Measurements from ENCODE around the gene FAM3D. TPM values are rescaled to one million over a fixed set of nuclear protein-coding genes. Genes with fewer than 3 reads are reported as not detected.
"Not testable (repeated sequence)": the region's sequence is repeated elsewhere in the genome, so short reads cannot be mapped to it uniquely, and the experiment has no call there.

Gene FAM3D, protein sequence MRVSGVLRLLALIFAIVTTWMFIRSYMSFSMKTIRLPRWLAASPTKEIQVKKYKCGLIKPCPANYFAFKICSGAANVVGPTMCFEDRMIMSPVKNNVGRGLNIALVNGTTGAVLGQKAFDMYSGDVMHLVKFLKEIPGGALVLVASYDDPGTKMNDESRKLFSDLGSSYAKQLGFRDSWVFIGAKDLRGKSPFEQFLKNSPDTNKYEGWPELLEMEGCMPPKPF
- total RNA-seq: 0.51 TPM
- long read RNA-seq: 0 reads

GRCh38 chr3:58666683-58667082, at the start of gene FAM3D:
TSS of gene FAM3D (minus strand) at chr3:58666774. CDS start at chr3:58655563, 11,211 bp downstream.
- peak; percentile 79 for DNase-seq (ENCODE audit: low spot score)

- no peak for DNase-seq (ENCODE audit: low spot score)
Measured at GRCh38 chr3:58713715-58714401, 47.3 kb upstream of the FAM3D start.

- no peak for DNase-seq (ENCODE audit: low spot score)
Measured at GRCh38 chr3:58711871-58712270, 45.3 kb upstream of the FAM3D start.

GRCh38 chr3:58708983-58709382, 42.4 kb upstream of the FAM3D start:
- not testable (repeated sequence) for DNase-seq (ENCODE audit: low spot score)

GRCh38 chr3:58708116-58708791, 41.7 kb upstream of the FAM3D start:
- no peak for DNase-seq (ENCODE audit: low spot score)

DNA sequence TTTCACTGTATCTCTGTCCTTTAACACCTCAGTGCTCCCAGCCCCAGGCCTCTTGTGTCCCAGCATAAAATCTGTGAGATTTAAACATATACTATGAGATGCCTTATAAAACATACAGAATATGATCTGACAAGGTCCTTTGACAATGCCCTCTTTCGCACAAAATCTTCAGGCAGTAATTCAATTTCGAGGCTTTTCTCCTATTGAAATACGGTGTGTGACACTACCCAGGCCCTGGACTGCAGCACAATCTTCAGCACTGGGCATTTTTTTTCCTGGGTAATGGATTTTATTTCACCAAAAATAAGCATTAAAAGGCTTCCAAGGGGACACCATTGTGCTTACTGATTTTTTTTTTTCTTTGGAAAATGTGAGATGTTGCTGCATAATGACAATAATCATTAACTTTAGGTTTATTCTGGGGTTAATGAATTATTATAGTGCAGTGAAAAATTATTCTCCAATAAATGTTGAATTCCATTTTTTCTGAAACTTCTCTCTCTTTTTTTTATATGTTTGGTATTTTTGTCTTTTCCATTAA, 40.9 kb upstream of the FAM3D start:
- DNase-seq (ENCODE audit: low spot score): no peak

- DNase-seq (ENCODE audit: low spot score): no peak
Measured at GRCh38 chr3:58706395-58707167, 40.0 kb upstream of the FAM3D start.

DNA sequence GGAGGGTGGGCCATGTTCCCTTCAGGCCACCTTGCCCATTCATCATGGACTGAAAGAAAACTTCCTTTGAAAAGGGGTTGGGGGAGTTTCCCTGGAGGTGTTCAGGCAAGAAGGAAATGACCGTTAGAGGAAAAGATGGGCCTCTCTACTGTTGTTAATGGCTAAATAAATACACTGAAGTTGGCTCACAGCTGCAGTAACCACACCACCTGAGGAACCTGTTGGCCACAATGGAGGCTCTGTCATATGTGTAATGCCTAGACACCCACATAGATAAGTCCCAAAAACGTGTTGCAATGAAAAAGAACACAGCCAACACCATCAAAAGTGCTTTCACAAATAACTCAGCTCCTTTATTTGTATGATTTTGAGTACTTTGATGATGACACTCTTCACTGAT, 38.2 kb upstream of the FAM3D start:
- DNase-seq (ENCODE audit: low spot score): no peak

DNA sequence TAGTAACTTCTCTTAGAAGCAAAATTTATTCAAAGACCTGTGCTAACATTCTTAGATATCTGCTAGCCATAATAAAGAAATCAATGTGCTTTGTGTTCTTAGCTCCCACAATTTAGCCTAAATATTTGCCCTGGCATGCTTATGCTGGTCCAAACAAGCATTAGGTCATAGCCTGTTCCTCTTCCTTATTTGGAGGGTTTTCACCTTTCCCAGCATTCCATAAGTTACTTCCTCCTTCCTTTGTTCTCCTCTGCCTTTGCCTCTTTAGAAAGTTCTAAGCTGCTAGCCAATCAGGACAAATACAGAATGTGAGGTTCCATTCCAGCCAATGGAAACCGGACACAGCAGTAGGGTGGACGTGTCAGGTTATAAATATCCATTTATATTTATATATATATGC, 37.7 kb upstream of the FAM3D start:
- not testable (repeated sequence) for DNase-seq (ENCODE audit: low spot score)

DNA sequence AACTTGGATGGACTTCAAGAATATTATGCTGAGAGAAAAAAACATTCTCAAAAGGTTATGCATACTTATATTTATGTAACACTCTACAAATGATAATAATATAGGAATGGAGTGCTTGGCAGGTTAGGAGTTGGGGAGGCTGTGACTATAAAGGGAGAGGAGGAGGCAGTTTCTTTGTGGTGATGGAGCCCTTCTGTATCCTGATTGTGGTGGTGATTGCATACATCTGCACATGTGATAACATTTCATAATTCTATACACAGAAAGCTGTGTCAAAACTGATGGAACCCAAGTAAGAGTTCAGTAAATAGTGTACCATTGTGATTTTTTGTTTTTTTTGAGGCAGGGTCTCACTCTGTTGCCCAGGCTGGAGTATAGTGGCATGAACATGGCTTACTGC, 31.7 kb upstream of the FAM3D start:
- no peak for DNase-seq (ENCODE audit: low spot score)

DNA sequence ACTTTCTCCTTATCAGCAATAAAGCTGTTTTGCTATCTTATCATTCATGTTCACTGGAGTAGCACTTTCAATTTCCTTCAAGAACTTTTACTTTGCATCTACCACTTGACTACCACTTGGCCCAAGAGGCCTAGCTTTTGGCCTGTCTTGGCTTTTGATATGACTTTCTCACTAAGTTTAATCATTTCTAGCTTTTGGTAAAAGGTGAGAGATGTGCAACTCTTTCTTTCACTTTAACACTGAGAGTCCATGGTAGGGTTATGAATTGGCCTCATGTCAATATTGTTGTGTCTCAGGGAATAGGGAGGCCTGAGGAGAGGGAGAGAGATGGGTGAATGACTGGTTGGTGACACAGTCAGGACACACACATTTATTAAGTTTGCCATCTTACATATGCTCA, 31.0 kb upstream of the FAM3D start:
- no peak for DNase-seq (ENCODE audit: low spot score)

DNA sequence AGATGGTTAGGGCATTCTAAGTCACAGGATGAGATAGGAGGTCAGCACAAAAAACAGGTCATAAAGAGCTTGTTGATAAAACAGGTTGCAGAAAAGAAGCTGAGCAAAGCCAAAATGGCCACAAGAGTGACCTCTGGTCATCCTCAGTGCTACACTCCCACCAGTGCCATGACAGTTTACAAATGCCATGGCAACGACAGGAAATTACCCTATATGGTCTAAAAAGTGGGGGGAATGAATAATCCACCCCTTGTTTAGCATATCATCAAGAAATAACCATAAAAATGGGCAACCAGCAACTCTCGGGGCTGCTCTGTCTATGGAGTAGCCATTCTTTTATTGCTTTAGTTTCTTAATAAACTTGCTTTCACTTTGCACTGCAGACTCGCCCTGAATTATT, 30.2 kb upstream of the FAM3D start:
- not testable (repeated sequence) for DNase-seq (ENCODE audit: low spot score)

DNA sequence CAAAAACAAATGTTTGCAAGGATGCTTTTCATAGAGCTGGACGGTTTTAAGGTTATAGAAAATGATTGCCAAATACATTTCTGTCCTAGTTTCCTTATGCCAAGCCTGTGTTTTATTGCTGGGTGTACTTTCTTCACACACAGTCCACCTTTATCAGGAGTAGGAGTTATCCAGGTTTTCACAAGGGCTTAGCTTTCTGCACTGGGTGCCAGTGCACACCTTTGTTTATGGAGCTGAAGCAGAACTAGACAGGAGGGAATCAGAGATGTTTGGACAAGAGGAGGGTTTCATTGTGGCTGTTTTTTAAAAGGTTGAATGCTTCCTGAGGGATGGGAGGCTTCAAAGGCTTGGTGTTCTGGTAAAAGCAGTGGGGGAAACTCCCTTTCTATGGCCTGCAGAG, 29.5 kb upstream of the FAM3D start:
- no peak for DNase-seq (ENCODE audit: low spot score)

- not testable (repeated sequence) for DNase-seq (ENCODE audit: low spot score)
Measured at GRCh38 chr3:58695284-58695683, 28.7 kb upstream of the FAM3D start.

- DNase-seq (ENCODE audit: low spot score): no peak
Measured at GRCh38 chr3:58693940-58694850, 27.6 kb upstream of the FAM3D start.

- DNase-seq (ENCODE audit: low spot score): no peak
Measured at GRCh38 chr3:58692484-58692883, 25.9 kb upstream of the FAM3D start.

GRCh38 chr3:58691997-58692396, 25.4 kb upstream of the FAM3D start:
- DNase-seq (ENCODE audit: low spot score): no peak

DNA sequence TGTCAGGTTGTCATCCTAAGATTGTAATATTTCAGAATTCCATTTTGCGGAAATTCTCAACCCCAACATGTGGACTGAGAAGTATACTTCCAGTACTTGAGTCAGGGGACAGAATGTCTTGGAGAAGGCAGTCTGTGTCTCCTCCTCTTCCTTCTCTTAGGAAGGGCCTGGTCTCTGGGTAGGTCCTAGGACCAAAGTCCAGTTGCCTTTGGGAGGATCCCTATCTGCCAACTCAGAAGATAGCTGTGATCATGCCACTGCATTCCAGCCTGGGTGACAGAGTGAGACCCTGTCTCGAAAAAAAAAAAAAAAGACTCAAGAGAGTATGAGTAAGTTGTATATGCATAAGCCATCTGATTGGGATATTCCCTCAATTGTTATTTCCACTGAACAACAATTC, 23.9 kb upstream of the FAM3D start:
- no peak for DNase-seq (ENCODE audit: low spot score)

DNA sequence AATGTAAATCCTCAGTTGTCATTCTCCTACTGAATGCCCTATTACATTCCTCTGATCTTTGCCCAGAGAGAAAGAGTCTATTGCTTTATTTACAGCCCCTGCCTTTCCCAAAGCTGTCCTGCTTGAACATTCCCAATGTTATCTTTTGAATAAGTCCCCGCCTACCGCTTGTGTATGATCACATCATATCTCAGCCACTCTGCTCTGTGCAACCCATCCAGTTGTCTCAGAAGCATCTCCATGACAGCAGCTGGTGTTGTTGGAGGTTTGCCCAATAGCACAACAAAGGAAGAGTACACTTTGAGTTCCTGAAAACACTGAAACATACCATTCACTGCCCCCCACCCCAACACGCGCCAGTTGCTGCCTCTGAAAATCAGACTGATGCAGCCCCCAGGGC, 22.0 kb upstream of the FAM3D start:
- no peak for DNase-seq (ENCODE audit: low spot score)

- DNase-seq (ENCODE audit: low spot score): no peak
Measured at GRCh38 chr3:58686847-58687246, 20.3 kb upstream of the FAM3D start.

All from mesenteric fat pad (tissue), 1 donor.